COLO668 (cell line): ENCODE measurements around the gene L1CAM.

Experiments
- DNase-seq: peaks from one replicate; lab custom pipeline; 2025; ENCODE audit not compliant: unreplicated experiment; lab: John Stamatoyannopoulos, UW

The L1CAM gene

DNA sequence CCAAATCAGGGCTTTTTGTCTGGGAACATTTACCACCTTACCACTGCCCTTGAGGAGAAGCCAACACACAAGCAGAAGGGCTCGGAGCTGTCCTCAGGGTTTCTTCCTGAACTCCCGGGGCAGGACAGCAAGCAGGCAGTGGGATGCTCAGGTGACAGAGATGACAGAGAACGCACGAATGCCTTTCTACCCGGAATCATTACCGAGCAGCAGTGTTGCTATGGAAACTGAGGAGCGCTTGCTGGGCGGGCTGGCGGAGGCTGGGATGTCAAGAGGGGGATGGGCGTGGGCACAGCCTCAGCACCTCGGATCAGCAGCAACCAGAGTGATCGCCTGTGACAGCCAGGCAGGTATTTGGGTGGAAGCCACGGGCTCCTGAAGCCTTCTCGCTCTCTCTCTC, 73.8 kb downstream of the L1CAM start:
- DNase-seq, result no peak
